ENCODE data around the gene CYTH1.
"Not testable (repeated sequence)": the region's sequence is repeated elsewhere in the genome, so short reads cannot be mapped to it uniquely, and the experiment has no call there.

The CYTH1 gene

GRCh38 chr17:78783711-78784324 is 1.7 kb upstream of the CYTH1 start:
- Histone ChIP-seq H3K79me2 (no peaks in the 10 kb centered on the region), H3K4me3 (ENCODE audit: low read depth, low read length) (no peak overlapping the region), H3K4me2 (ENCODE audit: low read length) (no peak overlapping the region), H3K27ac (peak overlapping the region; percentile 96), H3K4me1 (peaks cover 9% of the 10 kb centered on the region), H3K9ac (no peak overlapping the region), H3K36me3 (ENCODE audit: control insufficient read depth, insufficient read depth, low read length) (no peaks in the 10 kb centered on the region), H3K9me3 (ENCODE audit: control insufficient read depth, low read length) (no peaks in the 10 kb centered on the region), H2AFZ (peak overlapping the region; percentile 99), H3K27me3 (ENCODE audit: control insufficient read depth, insufficient read depth, low read length) (no peaks in the 10 kb centered on the region)
- TF ChIP-seq CTCF (IDR thresholded peaks at IDR 0.05), result no peak

GRCh38 chr17:78781104-78781892 is 775 bp downstream of the CYTH1 start:
- Histone ChIP-seq H3K4me3 (ENCODE audit: low read depth, low read length) (peak overlapping the region; percentile 65), H3K4me1 (peaks cover 9% of the 10 kb centered on the region), H3K9me3 (ENCODE audit: control insufficient read depth, low read length) (no peaks in the 10 kb centered on the region), H3K27ac (peak overlapping the region; percentile 51), H3K27me3 (ENCODE audit: control insufficient read depth, insufficient read depth, low read length) (no peaks in the 10 kb centered on the region), H3K4me2 (ENCODE audit: low read length) (peak overlapping the region; percentile 61), H3K79me2 (peaks cover 2% of the 10 kb centered on the region), H3K36me3 (ENCODE audit: control insufficient read depth, insufficient read depth, low read length) (no peaks in the 10 kb centered on the region), H2AFZ (peak overlapping the region; percentile 77), H3K9ac (peak overlapping the region; percentile 71)
- no peak for TF ChIP-seq CTCF (IDR thresholded peaks at IDR 0.05)

- no peak for TF ChIP-seq CTCF (IDR thresholded peaks at IDR 0.05)
- H3K79me2 ChIP-seq, result peaks cover 4% of the 10 kb centered on the region
- no peak overlapping the region for H3K4me2 ChIP-seq (ENCODE audit: low read length)
- H3K4me1 ChIP-seq, result peaks cover 9% of the 10 kb centered on the region
- no peak overlapping the region for H2AFZ ChIP-seq
- H3K9me3 ChIP-seq (ENCODE audit: control insufficient read depth, low read length), result no peaks in the 10 kb centered on the region
- peak overlapping the region; percentile 12 for H3K4me3 ChIP-seq (ENCODE audit: low read depth, low read length)
- H3K27ac ChIP-seq, result peak overlapping the region; percentile 39
- no peaks in the 10 kb centered on the region for H3K36me3 ChIP-seq (ENCODE audit: control insufficient read depth, insufficient read depth, low read length)
- H3K9ac ChIP-seq, result no peak overlapping the region
- no peaks in the 10 kb centered on the region for H3K27me3 ChIP-seq (ENCODE audit: control insufficient read depth, insufficient read depth, low read length)
Measured at GRCh38 chr17:78780335-78780734, 1.7 kb downstream of the CYTH1 start.

- Histone ChIP-seq H3K4me2 (ENCODE audit: low read length) (peak overlapping the region; percentile 14), H3K9ac (no peak overlapping the region), H3K36me3 (ENCODE audit: control insufficient read depth, insufficient read depth, low read length) (no peaks in the 10 kb centered on the region), H3K27me3 (ENCODE audit: control insufficient read depth, insufficient read depth, low read length) (no peaks in the 10 kb centered on the region), H3K79me2 (peaks cover 4% of the 10 kb centered on the region), H3K4me1 (peaks cover 9% of the 10 kb centered on the region), H3K27ac (peak overlapping the region; percentile 39), H3K4me3 (ENCODE audit: low read depth, low read length) (peak overlapping the region; percentile 12), H2AFZ (peak overlapping the region; percentile 19), H3K9me3 (ENCODE audit: control insufficient read depth, low read length) (no peaks in the 10 kb centered on the region)
- no peak for TF ChIP-seq CTCF (IDR thresholded peaks at IDR 0.05)
Measured at GRCh38 chr17:78779850-78780249, 2.2 kb downstream of the CYTH1 start.

- H3K9me3 ChIP-seq (ENCODE audit: control insufficient read depth, low read length); H3K4me2 ChIP-seq (ENCODE audit: low read length); H3K4me1 ChIP-seq; H3K4me3 ChIP-seq (ENCODE audit: low read depth, low read length); H3K27me3 ChIP-seq (ENCODE audit: control insufficient read depth, insufficient read depth, low read length); H2AFZ ChIP-seq; H3K9ac ChIP-seq; H3K79me2 ChIP-seq; H3K36me3 ChIP-seq (ENCODE audit: control insufficient read depth, insufficient read depth, low read length): not testable (repeated sequence)
- peak overlapping the region; percentile 39 for H3K27ac ChIP-seq
Measured at GRCh38 chr17:78779286-78779651, 2.8 kb downstream of the CYTH1 start.

Measured in parathyroid adenoma (tissue), 2 donors.